Measurements from ENCODE around the gene TSLP.

TSLP gene

DNA sequence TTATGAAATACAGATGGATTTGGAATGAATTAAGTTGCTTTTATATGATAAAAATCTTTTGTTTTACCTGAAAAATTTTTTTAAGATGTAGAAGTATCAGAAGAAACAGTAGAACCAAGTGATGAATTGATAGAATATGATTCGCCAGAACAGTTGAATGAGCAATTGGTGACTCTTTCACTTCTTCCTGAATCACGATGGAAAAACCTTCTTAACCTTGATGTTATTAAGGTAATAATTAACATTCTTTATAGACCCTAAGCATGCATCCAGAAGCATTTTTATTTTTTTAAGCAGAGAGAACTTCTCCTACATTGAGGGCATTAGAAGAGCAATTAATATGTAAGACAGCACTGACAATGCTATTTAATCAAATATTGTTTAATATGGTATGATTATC lies 49.4 kb downstream of the TSLP start:
- in situ Hi-C loops (cut with MboI; ENCODE audit: low sequenced_read_pairs, unreplicated experiment) = no loop called here
- TF ChIP-seq, protein P1, sequence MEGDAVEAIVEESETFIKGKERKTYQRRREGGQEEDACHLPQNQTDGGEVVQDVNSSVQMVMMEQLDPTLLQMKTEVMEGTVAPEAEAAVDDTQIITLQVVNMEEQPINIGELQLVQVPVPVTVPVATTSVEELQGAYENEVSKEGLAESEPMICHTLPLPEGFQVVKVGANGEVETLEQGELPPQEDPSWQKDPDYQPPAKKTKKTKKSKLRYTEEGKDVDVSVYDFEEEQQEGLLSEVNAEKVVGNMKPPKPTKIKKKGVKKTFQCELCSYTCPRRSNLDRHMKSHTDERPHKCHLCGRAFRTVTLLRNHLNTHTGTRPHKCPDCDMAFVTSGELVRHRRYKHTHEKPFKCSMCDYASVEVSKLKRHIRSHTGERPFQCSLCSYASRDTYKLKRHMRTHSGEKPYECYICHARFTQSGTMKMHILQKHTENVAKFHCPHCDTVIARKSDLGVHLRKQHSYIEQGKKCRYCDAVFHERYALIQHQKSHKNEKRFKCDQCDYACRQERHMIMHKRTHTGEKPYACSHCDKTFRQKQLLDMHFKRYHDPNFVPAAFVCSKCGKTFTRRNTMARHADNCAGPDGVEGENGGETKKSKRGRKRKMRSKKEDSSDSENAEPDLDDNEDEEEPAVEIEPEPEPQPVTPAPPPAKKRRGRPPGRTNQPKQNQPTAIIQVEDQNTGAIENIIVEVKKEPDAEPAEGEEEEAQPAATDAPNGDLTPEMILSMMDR (IDR thresholded peaks at IDR 0.05; ENCODE audit: borderline replicate concordance, control extremely low read depth, extremely low read depth, insufficient read depth, missing control alignments) = no peak
- no peak for DNase-seq (ENCODE audit: low spot score)

DNA sequence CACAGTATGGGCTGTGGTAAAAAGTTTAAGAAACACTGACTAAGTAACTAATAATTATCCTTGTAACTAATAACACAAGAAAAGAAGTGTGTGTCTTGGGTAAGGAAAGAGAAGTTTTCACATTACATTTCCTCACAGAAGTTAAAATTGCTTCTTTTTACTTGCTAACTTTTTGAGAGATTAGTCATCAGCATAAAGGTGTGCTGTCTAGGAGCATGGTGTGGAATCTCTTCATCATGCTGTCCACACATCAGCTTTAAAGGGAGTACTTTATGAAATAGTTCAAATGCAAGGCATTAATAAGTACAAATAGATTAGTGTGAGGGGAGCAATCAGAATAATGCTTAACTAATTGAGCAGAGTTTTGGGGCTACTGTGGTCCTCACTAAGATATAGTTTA lies 50.4 kb downstream of the TSLP start:
- in situ Hi-C loops (cut with MboI; ENCODE audit: low sequenced_read_pairs, unreplicated experiment) = no loop called here
- DNase-seq (ENCODE audit: low spot score) = no peak
- TF ChIP-seq, protein P1 (IDR thresholded peaks at IDR 0.05; ENCODE audit: borderline replicate concordance, control extremely low read depth, extremely low read depth, insufficient read depth, missing control alignments) = no peak

DNA sequence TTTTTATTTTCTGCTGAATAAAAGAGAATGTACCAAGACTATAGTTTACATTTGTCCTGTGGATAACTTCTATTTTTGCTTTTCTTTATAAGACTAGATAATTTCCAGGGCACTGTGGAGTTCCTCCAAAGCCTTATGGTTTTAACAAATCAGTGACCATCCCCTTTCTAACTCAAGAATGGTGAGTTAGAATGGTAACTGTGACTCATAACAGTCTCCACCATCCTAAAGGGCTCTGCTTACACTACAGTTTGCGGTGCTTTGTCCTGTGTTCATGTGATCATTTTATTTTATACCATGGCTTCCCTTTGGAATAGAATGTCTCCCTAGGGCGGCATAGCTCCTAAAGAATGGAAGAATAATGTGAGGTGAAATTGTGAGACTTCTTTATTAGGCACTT lies 50.9 kb downstream of the TSLP start:
- TF ChIP-seq, protein P1 (IDR thresholded peaks at IDR 0.05; ENCODE audit: borderline replicate concordance, control extremely low read depth, extremely low read depth, insufficient read depth, missing control alignments) = no peak
- DNase-seq (ENCODE audit: low spot score) = no peak
- in situ Hi-C loops (cut with MboI; ENCODE audit: low sequenced_read_pairs, unreplicated experiment) = no loop called here

DNA sequence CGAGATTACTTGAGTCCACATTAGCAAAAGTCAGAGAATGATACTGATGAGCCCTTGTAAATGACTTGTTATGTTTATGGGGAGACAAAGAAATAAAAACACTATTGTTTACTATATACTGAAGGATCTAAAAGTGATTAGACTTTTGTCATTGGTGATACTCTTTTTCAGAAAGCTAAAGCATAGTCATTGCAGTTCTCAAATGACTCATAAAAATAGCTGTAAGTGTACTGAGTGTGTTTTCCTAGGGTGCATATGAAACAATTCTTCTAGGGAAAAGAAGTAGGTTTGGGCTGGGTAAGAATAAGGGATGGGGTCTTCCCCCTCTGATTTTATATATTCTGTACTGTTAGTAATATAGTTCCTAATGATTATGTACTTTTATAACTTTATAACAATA lies 53.3 kb downstream of the TSLP start:
- TF ChIP-seq, protein P1 (IDR thresholded peaks at IDR 0.05; ENCODE audit: borderline replicate concordance, control extremely low read depth, extremely low read depth, insufficient read depth, missing control alignments) = no peak
- no peak for DNase-seq (ENCODE audit: low spot score)
- in situ Hi-C loops (cut with MboI; ENCODE audit: low sequenced_read_pairs, unreplicated experiment) = no loop called here

DNA sequence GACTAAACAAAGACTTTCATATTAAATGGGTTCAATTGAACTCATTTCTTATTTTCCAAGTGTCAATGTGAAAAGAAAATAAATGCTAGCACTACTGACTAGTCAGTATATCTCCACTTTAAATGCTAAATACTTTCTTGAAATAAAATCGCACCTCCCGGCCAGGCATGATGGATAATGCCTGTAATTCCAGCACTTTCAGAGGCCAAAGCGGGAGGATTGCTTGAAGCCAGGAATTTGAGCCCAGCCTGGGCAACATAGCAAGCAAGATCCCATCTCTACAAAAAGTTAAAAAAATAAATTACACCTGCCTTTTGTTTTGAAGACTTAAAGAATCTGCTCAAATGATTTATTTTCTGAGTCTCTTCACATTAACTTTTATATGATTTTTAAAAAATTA lies 55.4 kb downstream of the TSLP start:
- in situ Hi-C loops (cut with MboI; ENCODE audit: low sequenced_read_pairs, unreplicated experiment) = no loop called here
- DNase-seq (ENCODE audit: low spot score) = no peak
- TF ChIP-seq, protein P1 (IDR thresholded peaks at IDR 0.05; ENCODE audit: borderline replicate concordance, control extremely low read depth, extremely low read depth, insufficient read depth, missing control alignments) = no peak
